ENCODE data around the gene ABCA5.

Gene ABCA5

GRCh38 chr17:69327060-69327831 lies at the start of gene ABCA5:
TSS of gene ABCA5 (minus strand) at chr17:69327133. CDS start at chr17:69314415, 12,718 bp downstream.
- TF ChIP-seq POLR2A (IDR thresholded peaks at IDR 0.05; ENCODE audit: low read depth, low read length), result peak; percentile 68
- FAIRE-seq (peak; percentile 94), DNase-seq (ENCODE audit: insufficient read length, low spot score) (peak; percentile 96)

- no peak for DNase-seq (ENCODE audit: insufficient read length, low spot score)
- FAIRE-seq, result no peak
- TF ChIP-seq POLR2A (IDR thresholded peaks at IDR 0.05; ENCODE audit: low read depth, low read length), result no peak
These were observed 48.3 kb upstream of the ABCA5 start for GRCh38 chr17:69375229-69375628.

- DNase-seq (ENCODE audit: insufficient read length, low spot score) (no peak), FAIRE-seq (no peak)
- TF ChIP-seq POLR2A (IDR thresholded peaks at IDR 0.05; ENCODE audit: low read depth, low read length), result no peak
These were observed 46.1 kb upstream of the ABCA5 start for GRCh38 chr17:69373069-69373468.

- FAIRE-seq (no peak), DNase-seq (ENCODE audit: insufficient read length, low spot score) (no peak)
- no peak for TF ChIP-seq POLR2A (IDR thresholded peaks at IDR 0.05; ENCODE audit: low read depth, low read length)
These were observed 40.4 kb upstream of the ABCA5 start for GRCh38 chr17:69367298-69367697.

- DNase-seq (ENCODE audit: insufficient read length, low spot score) (no peak), FAIRE-seq (no peak)
- TF ChIP-seq POLR2A (IDR thresholded peaks at IDR 0.05; ENCODE audit: low read depth, low read length), result no peak
These were observed 36.7 kb upstream of the ABCA5 start for GRCh38 chr17:69363488-69364210.

- TF ChIP-seq POLR2A (IDR thresholded peaks at IDR 0.05; ENCODE audit: low read depth, low read length), result no peak
- FAIRE-seq, result no peak
- DNase-seq (ENCODE audit: insufficient read length, low spot score), result no peak
These were observed 34.2 kb upstream of the ABCA5 start for GRCh38 chr17:69361156-69361555.

- DNase-seq (ENCODE audit: insufficient read length, low spot score) (no peak), FAIRE-seq (no peak)
- no peak for TF ChIP-seq POLR2A (IDR thresholded peaks at IDR 0.05; ENCODE audit: low read depth, low read length)
These were observed 32.0 kb upstream of the ABCA5 start for GRCh38 chr17:69358688-69359596.

- TF ChIP-seq POLR2A (IDR thresholded peaks at IDR 0.05; ENCODE audit: low read depth, low read length), result no peak
- no peak for FAIRE-seq
- DNase-seq (ENCODE audit: insufficient read length, low spot score), result no peak
These were observed 30.8 kb upstream of the ABCA5 start for GRCh38 chr17:69357701-69358100.

GRCh38 chr17:69356625-69357024 lies 29.7 kb upstream of the ABCA5 start:
- TF ChIP-seq POLR2A (IDR thresholded peaks at IDR 0.05; ENCODE audit: low read depth, low read length), result no peak
- no peak for DNase-seq (ENCODE audit: insufficient read length, low spot score)
- FAIRE-seq, result no peak

GRCh38 chr17:69350911-69351310 lies 24.0 kb upstream of the ABCA5 start:
- DNase-seq (ENCODE audit: insufficient read length, low spot score) (no peak), FAIRE-seq (no peak)
- no peak for TF ChIP-seq POLR2A (IDR thresholded peaks at IDR 0.05; ENCODE audit: low read depth, low read length)

GRCh38 chr17:69348429-69348828 lies 21.5 kb upstream of the ABCA5 start:
- FAIRE-seq (no peak), DNase-seq (ENCODE audit: insufficient read length, low spot score) (no peak)
- no peak for TF ChIP-seq POLR2A (IDR thresholded peaks at IDR 0.05; ENCODE audit: low read depth, low read length)

- TF ChIP-seq POLR2A (IDR thresholded peaks at IDR 0.05; ENCODE audit: low read depth, low read length), result no peak
- DNase-seq (ENCODE audit: insufficient read length, low spot score) (no peak), FAIRE-seq (no peak)
These were observed 19.8 kb upstream of the ABCA5 start for GRCh38 chr17:69346766-69347165.

- TF ChIP-seq POLR2A (IDR thresholded peaks at IDR 0.05; ENCODE audit: low read depth, low read length), result no peak
- DNase-seq (ENCODE audit: insufficient read length, low spot score) (no peak), FAIRE-seq (peak; percentile 58)
These were observed 18.0 kb upstream of the ABCA5 start for GRCh38 chr17:69344939-69345338.
